Fibroblast of villous mesenchyme (primary cell): ENCODE measurements around the gene KCNK10. TPM values are rescaled to one million over a fixed set of nuclear protein-coding genes. Genes with fewer than 3 reads are reported as not detected.
A peak's percentile ranks its signal among the peaks of the same experiment; 100 is the strongest.

Experiments used
- DNase-seq: peaks from one replicate; pipeline ENCODE4 v3.0.0-alpha.2; 2010; ENCODE audit warnings: low read depth
- H3K4me3 ChIP-seq: 2 replicates; pipeline ENCODE4 v1.5.1; 2011; ENCODE audit warnings: low read depth, mild to moderate bottlenecking, low read length
- total RNA-seq: library from RNA; depleted of rRNA; stranded (reverse); fragments of >200 nt; gene quantifications from 2 replicates; pipeline ENCODE4 v1.2.3, GENCODE V29; 2012
- TF ChIP-seq, protein P1 (sequence below): IDR thresholded peaks from 2 replicates; pipeline ENCODE4 v1.5.1; 2012; ENCODE audit warnings: low read depth, mild to moderate bottlenecking, low read length; ENCODE audit not compliant: insufficient read depth

Gene KCNK10
- total RNA-seq, 1 donor, result not detected

GRCh38 chr14:88351966-88352691 lies 29.1 kb upstream of the KCNK10 start:
- no peak overlapping the region for H3K4me3 ChIP-seq
- DNase-seq, result no peak
- TF ChIP-seq, protein P1, sequence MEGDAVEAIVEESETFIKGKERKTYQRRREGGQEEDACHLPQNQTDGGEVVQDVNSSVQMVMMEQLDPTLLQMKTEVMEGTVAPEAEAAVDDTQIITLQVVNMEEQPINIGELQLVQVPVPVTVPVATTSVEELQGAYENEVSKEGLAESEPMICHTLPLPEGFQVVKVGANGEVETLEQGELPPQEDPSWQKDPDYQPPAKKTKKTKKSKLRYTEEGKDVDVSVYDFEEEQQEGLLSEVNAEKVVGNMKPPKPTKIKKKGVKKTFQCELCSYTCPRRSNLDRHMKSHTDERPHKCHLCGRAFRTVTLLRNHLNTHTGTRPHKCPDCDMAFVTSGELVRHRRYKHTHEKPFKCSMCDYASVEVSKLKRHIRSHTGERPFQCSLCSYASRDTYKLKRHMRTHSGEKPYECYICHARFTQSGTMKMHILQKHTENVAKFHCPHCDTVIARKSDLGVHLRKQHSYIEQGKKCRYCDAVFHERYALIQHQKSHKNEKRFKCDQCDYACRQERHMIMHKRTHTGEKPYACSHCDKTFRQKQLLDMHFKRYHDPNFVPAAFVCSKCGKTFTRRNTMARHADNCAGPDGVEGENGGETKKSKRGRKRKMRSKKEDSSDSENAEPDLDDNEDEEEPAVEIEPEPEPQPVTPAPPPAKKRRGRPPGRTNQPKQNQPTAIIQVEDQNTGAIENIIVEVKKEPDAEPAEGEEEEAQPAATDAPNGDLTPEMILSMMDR, result no peak

DNA sequence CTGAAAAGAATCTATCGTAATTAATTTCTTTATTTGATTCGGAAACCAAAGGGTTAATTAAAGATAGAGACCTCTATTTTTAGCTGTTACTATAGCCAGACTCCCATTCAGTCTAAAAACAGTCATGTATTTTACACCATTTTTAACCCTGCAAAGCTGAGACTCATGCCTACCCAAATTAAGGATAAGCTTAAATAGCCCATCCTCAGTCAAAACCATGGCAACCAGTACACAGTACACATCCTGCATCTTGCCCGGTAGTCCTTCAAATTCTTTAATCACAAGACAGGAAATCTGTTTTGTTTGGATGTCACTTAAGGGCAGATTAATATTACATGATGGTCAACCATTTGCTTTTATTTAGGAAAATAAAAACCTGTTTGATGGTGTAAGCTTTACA lies 25.5 kb upstream of the KCNK10 start:
- TF ChIP-seq, protein P1, result no peak
- no peak for DNase-seq
- no peak overlapping the region for H3K4me3 ChIP-seq

GRCh38 chr14:88346048-88346639 lies 23.1 kb upstream of the KCNK10 start:
- no peak overlapping the region for H3K4me3 ChIP-seq
- DNase-seq, result peak; percentile 20
- TF ChIP-seq, protein P1, result no peak

GRCh38 chr14:88342980-88343379 lies 19.9 kb upstream of the KCNK10 start:
- H3K4me3 ChIP-seq, result no peak overlapping the region
- TF ChIP-seq, protein P1, result no peak
- DNase-seq, result no peak

DNA sequence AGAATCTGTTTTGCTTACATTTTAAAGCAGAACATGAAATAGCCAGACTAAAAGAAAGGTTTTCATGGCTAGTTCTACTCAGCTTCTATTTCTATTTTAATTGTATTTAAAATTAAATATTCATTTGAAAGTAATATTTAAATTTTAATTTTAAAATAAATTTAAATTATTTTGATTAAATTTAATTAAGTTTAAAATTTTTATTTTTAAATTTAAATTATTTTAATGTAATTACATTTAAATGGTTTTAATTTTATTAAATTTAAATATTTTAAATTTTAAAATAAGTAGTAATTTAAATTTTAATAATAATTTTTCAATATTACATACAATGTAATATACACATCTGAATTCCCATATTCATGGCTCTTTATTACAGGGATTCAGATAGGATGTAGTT lies 17.3 kb upstream of the KCNK10 start:
- TF ChIP-seq, protein P1, result no peak
- no peak for DNase-seq
- H3K4me3 ChIP-seq, result no peak overlapping the region

- DNase-seq, result no peak
- no peak overlapping the region for H3K4me3 ChIP-seq
- TF ChIP-seq, protein P1, result no peak
Measured at GRCh38 chr14:88333036-88333435, 10.0 kb upstream of the KCNK10 start.
